ENCODE results near the gene PMP22.

Gene PMP22

GRCh38 chr17:15273141-15273793, 8.1 kb upstream of the PMP22 start:
- DNase-seq: no peak

- DNase-seq: no peak
Observed at GRCh38 chr17:15271741-15272140, 6.6 kb upstream of the PMP22 start.

GRCh38 chr17:15270628-15271381, 5.7 kb upstream of the PMP22 start:
- DNase-seq: no peak

- no peak for DNase-seq
Observed at GRCh38 chr17:15269780-15270089, 4.6 kb upstream of the PMP22 start.

GRCh38 chr17:15269087-15269779, 4.1 kb upstream of the PMP22 start:
- no peak for DNase-seq

GRCh38 chr17:15268461-15268860, 3.3 kb upstream of the PMP22 start:
- no peak for DNase-seq

GRCh38 chr17:15267996-15268395, 2.9 kb upstream of the PMP22 start:
- DNase-seq: no peak

GRCh38 chr17:15266325-15267125, 1.4 kb upstream of the PMP22 start:
- DNase-seq: no peak

- DNase-seq: no peak
Observed at GRCh38 chr17:15264542-15264941, 584 bp downstream of the PMP22 start.

- no peak for DNase-seq
Observed at GRCh38 chr17:15263680-15264079, 1.4 kb downstream of the PMP22 start.

GRCh38 chr17:15263206-15263579, 1.9 kb downstream of the PMP22 start:
- DNase-seq: no peak

GRCh38 chr17:15262291-15263205, 2.6 kb downstream of the PMP22 start:
- no peak for DNase-seq

- no peak for DNase-seq
Observed at GRCh38 chr17:15261802-15262290, 3.3 kb downstream of the PMP22 start.

GRCh38 chr17:15261258-15261801, 3.8 kb downstream of the PMP22 start:
- DNase-seq: no peak

GRCh38 chr17:15260376-15261257, 4.5 kb downstream of the PMP22 start:
- DNase-seq: peak; percentile 41 to 70

- no peak for DNase-seq
Observed at GRCh38 chr17:15257796-15258512, 7.2 kb downstream of the PMP22 start.

GRCh38 chr17:15257258-15257788, 7.8 kb downstream of the PMP22 start:
- DNase-seq: peak; percentile 16 to 75

- DNase-seq: no peak
Observed at GRCh38 chr17:15256689-15257088, 8.4 kb downstream of the PMP22 start.

- DNase-seq: no peak
Observed at GRCh38 chr17:15255713-15256454, 9.2 kb downstream of the PMP22 start.
